ENCODE results near the gene CCDC92B. TPM values are rescaled to one million over a fixed set of nuclear protein-coding genes. Genes with fewer than 3 reads are reported as not detected.

Gene CCDC92B
- total and polyA plus RNA-seq, 2 of the 13 experiments (the other 11 are each of a cell fraction or from before 2014, with no cell fraction given): not detected

DNA sequence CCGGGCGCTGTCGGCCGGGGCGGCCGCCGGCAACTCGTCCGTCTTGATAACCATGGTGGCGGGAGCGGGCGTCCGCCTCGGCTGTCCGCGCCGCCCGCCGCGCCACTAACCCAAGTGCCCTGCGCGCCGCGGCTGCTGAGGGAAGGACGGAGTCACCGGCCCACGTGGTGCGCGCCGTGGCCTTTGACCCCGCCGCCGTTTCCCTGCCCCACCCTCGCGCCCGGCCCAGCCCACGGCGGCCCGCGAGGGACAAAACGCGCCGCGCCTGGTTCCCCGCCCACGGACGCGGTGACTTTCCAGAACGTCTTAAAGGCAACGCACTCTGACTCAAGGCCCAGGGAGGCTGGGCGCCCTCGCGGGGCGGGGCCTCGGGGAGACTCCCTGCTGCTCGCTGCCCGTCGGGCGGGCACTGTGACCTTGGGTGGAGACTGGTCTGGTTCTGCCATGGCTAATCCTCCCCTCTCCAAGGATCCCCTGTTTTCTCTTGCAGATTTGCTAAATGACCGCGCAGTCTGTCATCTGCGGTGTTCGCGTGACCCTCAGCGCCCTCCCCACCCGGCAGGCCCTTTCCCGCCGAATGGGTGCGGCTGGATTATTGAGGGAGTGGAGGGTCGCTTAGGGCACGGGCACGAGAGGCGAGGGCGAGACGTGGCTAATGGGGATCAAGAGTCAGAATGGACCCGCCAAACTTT, 37.7 kb downstream of the CCDC92B start, which contains the start of gene CLUH (continued):
- TF ChIP-seq RBFOX2 (IDR thresholded peaks at IDR 0.05; ENCODE audit: low read depth, low read length) (peak; percentile 88), MEIS1 (CRISPR knock-in tag; IDR thresholded peaks at IDR 0.05; ENCODE audit: borderline replicate concordance) (peak; percentile 69; the same call in 1 of the 2 replicates), ZNF512B (CRISPR knock-in tag; IDR thresholded peaks at IDR 0.05; ENCODE audit: borderline replicate concordance) (no peak), MXI1 (IDR thresholded peaks at IDR 0.05; ENCODE audit: borderline replicate concordance, low read depth, low read length) (peak; percentile 92), FOXO1 (CRISPR knock-in tag; IDR thresholded peaks at IDR 0.05) (peak; percentile 64), TEAD2 (CRISPR knock-in tag; IDR thresholded peaks at IDR 0.05) (no peak), REXO4 (CRISPR knock-in tag; IDR thresholded peaks at IDR 0.05; ENCODE audit: borderline replicate concordance) (no peak), TARDBP (CRISPR knock-in tag; IDR thresholded peaks at IDR 0.05) (peak; percentile 94), DR1 (CRISPR knock-in tag; IDR thresholded peaks at IDR 0.05) (no peak), GLMP (CRISPR knock-in tag; IDR thresholded peaks at IDR 0.05; ENCODE audit: borderline replicate concordance) (no peak)
- TF ChIP-seq, protein P1, sequence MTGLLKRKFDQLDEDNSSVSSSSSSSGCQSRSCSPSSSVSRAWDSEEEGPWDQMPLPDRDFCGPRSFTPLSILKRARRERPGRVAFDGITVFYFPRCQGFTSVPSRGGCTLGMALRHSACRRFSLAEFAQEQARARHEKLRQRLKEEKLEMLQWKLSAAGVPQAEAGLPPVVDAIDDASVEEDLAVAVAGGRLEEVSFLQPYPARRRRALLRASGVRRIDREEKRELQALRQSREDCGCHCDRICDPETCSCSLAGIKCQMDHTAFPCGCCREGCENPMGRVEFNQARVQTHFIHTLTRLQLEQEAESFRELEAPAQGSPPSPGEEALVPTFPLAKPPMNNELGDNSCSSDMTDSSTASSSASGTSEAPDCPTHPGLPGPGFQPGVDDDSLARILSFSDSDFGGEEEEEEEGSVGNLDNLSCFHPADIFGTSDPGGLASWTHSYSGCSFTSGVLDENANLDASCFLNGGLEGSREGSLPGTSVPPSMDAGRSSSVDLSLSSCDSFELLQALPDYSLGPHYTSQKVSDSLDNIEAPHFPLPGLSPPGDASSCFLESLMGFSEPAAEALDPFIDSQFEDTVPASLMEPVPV (CRISPR knock-in tag; IDR thresholded peaks at IDR 0.05): peak; percentile 60
- TF ChIP-seq, protein P2, sequence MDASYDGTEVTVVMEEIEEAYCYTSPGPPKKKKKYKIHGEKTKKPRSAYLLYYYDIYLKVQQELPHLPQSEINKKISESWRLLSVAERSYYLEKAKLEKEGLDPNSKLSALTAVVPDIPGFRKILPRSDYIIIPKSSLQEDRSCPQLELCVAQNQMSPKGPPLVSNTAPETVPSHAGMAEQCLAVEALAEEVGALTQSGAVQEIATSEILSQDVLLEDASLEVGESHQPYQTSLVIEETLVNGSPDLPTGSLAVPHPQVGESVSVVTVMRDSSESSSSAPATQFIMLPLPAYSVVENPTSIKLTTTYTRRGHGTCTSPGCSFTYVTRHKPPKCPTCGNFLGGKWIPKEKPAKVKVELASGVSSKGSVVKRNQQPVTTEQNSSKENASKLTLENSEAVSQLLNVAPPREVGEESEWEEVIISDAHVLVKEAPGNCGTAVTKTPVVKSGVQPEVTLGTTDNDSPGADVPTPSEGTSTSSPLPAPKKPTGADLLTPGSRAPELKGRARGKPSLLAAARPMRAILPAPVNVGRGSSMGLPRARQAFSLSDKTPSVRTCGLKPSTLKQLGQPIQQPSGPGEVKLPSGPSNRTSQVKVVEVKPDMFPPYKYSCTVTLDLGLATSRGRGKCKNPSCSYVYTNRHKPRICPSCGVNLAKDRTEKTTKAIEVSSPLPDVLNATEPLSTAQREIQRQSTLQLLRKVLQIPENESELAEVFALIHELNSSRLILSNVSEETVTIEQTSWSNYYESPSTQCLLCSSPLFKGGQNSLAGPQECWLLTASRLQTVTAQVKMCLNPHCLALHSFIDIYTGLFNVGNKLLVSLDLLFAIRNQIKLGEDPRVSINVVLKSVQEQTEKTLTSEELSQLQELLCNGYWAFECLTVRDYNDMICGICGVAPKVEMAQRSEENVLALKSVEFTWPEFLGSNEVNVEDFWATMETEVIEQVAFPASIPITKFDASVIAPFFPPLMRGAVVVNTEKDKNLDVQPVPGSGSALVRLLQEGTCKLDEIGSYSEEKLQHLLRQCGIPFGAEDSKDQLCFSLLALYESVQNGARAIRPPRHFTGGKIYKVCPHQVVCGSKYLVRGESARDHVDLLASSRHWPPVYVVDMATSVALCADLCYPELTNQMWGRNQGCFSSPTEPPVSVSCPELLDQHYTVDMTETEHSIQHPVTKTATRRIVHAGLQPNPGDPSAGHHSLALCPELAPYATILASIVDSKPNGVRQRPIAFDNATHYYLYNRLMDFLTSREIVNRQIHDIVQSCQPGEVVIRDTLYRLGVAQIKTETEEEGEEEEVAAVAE (CRISPR knock-in tag; IDR thresholded peaks at IDR 0.05; ENCODE audit: borderline replicate concordance): no peak; the same call in 1 of the 2 replicates
- TF ChIP-seq, protein P3, sequence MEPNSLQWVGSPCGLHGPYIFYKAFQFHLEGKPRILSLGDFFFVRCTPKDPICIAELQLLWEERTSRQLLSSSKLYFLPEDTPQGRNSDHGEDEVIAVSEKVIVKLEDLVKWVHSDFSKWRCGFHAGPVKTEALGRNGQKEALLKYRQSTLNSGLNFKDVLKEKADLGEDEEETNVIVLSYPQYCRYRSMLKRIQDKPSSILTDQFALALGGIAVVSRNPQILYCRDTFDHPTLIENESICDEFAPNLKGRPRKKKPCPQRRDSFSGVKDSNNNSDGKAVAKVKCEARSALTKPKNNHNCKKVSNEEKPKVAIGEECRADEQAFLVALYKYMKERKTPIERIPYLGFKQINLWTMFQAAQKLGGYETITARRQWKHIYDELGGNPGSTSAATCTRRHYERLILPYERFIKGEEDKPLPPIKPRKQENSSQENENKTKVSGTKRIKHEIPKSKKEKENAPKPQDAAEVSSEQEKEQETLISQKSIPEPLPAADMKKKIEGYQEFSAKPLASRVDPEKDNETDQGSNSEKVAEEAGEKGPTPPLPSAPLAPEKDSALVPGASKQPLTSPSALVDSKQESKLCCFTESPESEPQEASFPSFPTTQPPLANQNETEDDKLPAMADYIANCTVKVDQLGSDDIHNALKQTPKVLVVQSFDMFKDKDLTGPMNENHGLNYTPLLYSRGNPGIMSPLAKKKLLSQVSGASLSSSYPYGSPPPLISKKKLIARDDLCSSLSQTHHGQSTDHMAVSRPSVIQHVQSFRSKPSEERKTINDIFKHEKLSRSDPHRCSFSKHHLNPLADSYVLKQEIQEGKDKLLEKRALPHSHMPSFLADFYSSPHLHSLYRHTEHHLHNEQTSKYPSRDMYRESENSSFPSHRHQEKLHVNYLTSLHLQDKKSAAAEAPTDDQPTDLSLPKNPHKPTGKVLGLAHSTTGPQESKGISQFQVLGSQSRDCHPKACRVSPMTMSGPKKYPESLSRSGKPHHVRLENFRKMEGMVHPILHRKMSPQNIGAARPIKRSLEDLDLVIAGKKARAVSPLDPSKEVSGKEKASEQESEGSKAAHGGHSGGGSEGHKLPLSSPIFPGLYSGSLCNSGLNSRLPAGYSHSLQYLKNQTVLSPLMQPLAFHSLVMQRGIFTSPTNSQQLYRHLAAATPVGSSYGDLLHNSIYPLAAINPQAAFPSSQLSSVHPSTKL (CRISPR knock-in tag; IDR thresholded peaks at IDR 0.05): peak; percentile 36
